Body of pancreas (tissue), 2 donors: ENCODE measurements around the gene BOLA2B. TPM values are rescaled to one million over a fixed set of nuclear protein-coding genes. Genes with fewer than 3 reads are reported as not detected.

Experiments
- small RNA-seq: library from RNA; depleted of rRNA; stranded (forward); fragments of <200 nt; gene quantifications from one replicate; pipeline ENCODE3, GENCODE V24; 2016
- total RNA-seq, 2 donors: library from RNA; depleted of rRNA; stranded (reverse); fragments of >200 nt; gene quantifications; one replicate each; pipeline ENCODE4 v1.1.0, GENCODE V29; 2016

The BOLA2B gene
- total RNA-seq, 2 donors from 2014 or later: 47.5 to 54.7 TPM

Small RNA genes lying within 50 kb of the gene (small RNA-seq; reads per million reads assigned to genes)
- not detected for gene AC106782.4

Other genes starting within 250 kb of the BOLA2B start
- gene TMEM219, start 231.6 kb downstream of the BOLA2B start, total RNA-seq: 10 to 100 TPM; 67.5 to 71.9 TPM
- gene TAOK2, start 219.8 kb downstream of the BOLA2B start, total RNA-seq: 10 to 100 TPM; 31.1 to 58.3 TPM
- 10 to 100 TPM; 11.2 to 17.1 TPM for gene HIRIP3, start 198.0 kb downstream of the BOLA2B start, total RNA-seq
- 10 to 100 TPM; 28.3 to 54.5 TPM for gene INO80E, start 197.4 kb downstream of the BOLA2B start, total RNA-seq
- under 1 TPM in 1 of 2 donors, not detected in 1; 0.78 TPM for gene DOC2A, start 182.6 kb downstream of the BOLA2B start, total RNA-seq
- gene C16orf92, start 170.5 kb downstream of the BOLA2B start, total RNA-seq: not detected
- not detected for gene TLCD3B, start 162.4 kb downstream of the BOLA2B start, total RNA-seq
- 100 to 1,000 TPM; 306 to 384 TPM for gene ALDOA, start 127.9 kb downstream of the BOLA2B start, total RNA-seq
- gene PPP4C, start 117.7 kb downstream of the BOLA2B start, total RNA-seq: 10 to 100 TPM; 29.3 to 32.2 TPM
- 1 to 10 TPM; 1.8 to 2.6 TPM for gene TBX6, start 101.7 kb downstream of the BOLA2B start, total RNA-seq
- gene YPEL3, start 97.5 kb downstream of the BOLA2B start, total RNA-seq: 10 to 100 TPM; 28.3 to 84.8 TPM
- gene GDPD3, start 80.1 kb downstream of the BOLA2B start, total RNA-seq: 1 to 10 TPM in 1 of 2 donors, not detected in 1; 1.8 TPM
- 10 to 100 TPM; 28.8 to 35.3 TPM for gene MAPK3, start 70.4 kb downstream of the BOLA2B start, total RNA-seq
- 10 to 100 TPM in 1 of 2 donors, 1 to 10 TPM in 1; 8.2 to 17.4 TPM for gene CORO1A, start 10.1 kb downstream of the BOLA2B start, total RNA-seq
- 10 to 100 TPM; 41.5 to 65.3 TPM for gene SLX1A, start 209 bp upstream of the BOLA2B start, total RNA-seq
- 10 to 100 TPM in 1 of 2 donors, 1 to 10 TPM in 1; 5.7 to 63.3 TPM for gene SULT1A3, start 5.6 kb upstream of the BOLA2B start, total RNA-seq
- 1 to 10 TPM in 1 of 2 donors, under 1 TPM in 1; 0.33 to 3.1 TPM for gene NPIPB13, start 54.8 kb upstream of the BOLA2B start, total RNA-seq
- 10 to 100 TPM; 19.8 to 20.2 TPM for gene CD2BP2, start 161.6 kb upstream of the BOLA2B start, total RNA-seq
- 10 to 100 TPM; 17.9 to 22.1 TPM for gene TBC1D10B, start 176.8 kb upstream of the BOLA2B start, total RNA-seq
- gene MYL11, start 181.1 kb upstream of the BOLA2B start, total RNA-seq: not detected
- gene SEPTIN1, start 188.9 kb upstream of the BOLA2B start, total RNA-seq: under 1 TPM; 0.26 to 0.33 TPM
- 10 to 100 TPM in 1 of 2 donors, 1 to 10 TPM in 1; 9.3 to 12.2 TPM for gene ZNF48, start 201.8 kb upstream of the BOLA2B start, total RNA-seq
- gene ZNF771, start 213.9 kb upstream of the BOLA2B start, total RNA-seq: 10 to 100 TPM; 16.6 to 18.8 TPM
- gene DCTPP1, start 236.4 kb upstream of the BOLA2B start, total RNA-seq: 10 to 100 TPM in 1 of 2 donors, 1 to 10 TPM in 1; 3.3 to 15.0 TPM